ENCODE data around the gene MRTFA. TPM values are rescaled to one million over a fixed set of nuclear protein-coding genes. Genes with fewer than 3 reads are reported as not detected.

Gene MRTFA
- total and polyA plus RNA-seq, 2 of the 13 experiments (the other 11 are each of a cell fraction or from before 2014, with no cell fraction given): 2.4 to 8.2 TPM

DNA sequence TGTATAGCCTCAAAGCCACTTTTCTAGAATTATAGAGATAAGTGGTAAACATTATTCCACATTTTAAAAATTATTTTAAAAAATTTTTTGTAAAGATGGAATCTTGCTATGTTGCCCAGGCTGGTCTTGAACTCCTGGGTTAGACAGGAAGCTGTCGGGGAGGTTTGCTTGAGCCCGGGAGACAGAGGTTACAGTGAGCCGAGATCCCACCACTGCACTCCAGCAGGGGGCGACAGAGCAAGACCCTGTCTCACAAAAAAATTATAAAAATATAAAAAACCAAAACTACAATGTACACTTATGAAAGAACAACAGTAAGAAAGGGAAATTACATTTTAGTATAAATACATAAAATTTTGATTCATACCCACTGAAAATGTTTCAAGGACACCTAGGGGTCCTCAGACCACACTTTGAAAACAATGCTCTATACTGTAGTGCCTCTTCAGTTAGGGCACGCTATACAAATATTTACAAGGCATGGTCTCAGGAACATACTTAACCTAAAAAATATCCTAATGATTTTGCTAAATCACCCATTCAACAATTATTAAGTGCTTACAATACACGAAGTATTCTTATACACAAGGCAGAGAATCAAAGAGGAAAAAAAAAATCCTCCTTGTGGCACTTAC lies 111.2 kb downstream of the MRTFA start (continued):
- TF ChIP-seq ARID5B (CRISPR knock-in tag; IDR thresholded peaks at IDR 0.05) (0 out of 2 replicates have a peak, but pooled peaks have one; percentile 6), AHDC1 (CRISPR knock-in tag; IDR thresholded peaks at IDR 0.05; ENCODE audit: borderline replicate concordance) (no peak), ZNF766 (CRISPR knock-in tag; IDR thresholded peaks at IDR 0.05; ENCODE audit: borderline replicate concordance) (no peak), RAD21 (CRISPR knock-in tag; IDR thresholded peaks at IDR 0.05) (peak; percentile 46; the same call in 1 of the 2 replicates), ZNF777 (CRISPR knock-in tag; IDR thresholded peaks at IDR 0.05) (no peak), ZNF879 (CRISPR knock-in tag; IDR thresholded peaks at IDR 0.05) (no peak), HCFC1 (IDR thresholded peaks at IDR 0.05; ENCODE audit: low read depth, low read length) (no peak), HOXA9 (CRISPR knock-in tag; IDR thresholded peaks at IDR 0.05; ENCODE audit: borderline replicate concordance) (no peak), CENPBD1 (CRISPR knock-in tag; IDR thresholded peaks at IDR 0.05; ENCODE audit: borderline replicate concordance, low read depth) (no peak), CBFB (CRISPR knock-in tag; IDR thresholded peaks at IDR 0.05) (no peak), ETV6 (CRISPR knock-in tag; conservative IDR thresholded peaks at IDR 0.05) (no peak), GMEB1 (CRISPR knock-in tag; IDR thresholded peaks at IDR 0.05; ENCODE audit: borderline replicate concordance) (no peak)

All from HepG2 (cell line).